Measurements from ENCODE around the gene SPNS2. TPM values are rescaled to one million over a fixed set of nuclear protein-coding genes. Genes with fewer than 3 reads are reported as not detected.
A peak's percentile ranks its signal among the peaks of the same experiment; 100 is the strongest.

Gene SPNS2
- total RNA-seq, 1 donor from 2014 or later = 187 TPM

DNA sequence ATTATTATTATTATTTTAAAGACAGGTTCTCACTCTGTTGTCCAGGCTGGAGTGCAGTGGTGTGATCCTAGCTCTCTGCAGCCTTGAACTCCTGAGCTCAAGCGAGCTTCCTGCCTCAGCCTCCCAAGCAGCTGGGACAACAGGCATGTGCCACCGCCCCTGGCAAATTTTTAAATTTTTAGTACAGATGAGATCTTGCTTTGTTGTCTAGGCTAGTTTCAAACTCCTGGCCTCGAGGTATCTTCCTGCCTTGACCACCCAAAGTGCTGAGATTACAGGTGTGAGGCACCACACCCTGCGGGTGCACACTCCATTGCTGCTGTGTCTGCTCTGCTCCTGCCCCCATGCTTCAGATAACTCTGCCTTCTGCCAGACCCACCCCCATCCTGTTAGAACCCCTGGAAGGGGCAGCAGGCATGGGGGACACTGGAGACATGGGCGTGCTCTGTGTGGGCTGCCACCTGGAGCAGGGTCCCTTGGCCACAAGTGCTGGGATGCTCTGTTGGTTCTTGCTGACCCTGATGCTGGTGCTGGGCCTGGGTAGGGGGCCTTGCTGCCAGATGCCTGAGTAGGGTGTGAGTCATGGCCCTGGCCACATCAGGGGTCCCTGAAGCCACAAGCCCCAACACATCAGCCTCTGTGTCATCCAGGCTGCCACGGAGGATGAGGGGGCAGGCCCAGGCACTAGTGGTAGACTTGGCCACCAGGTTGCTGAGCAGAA is 59.1 kb downstream of the SPNS2 start:
- peaks cover 25% of the 10 kb centered on the region for H3K4me1 Mint-ChIP-seq (ENCODE audit: unreplicated experiment)
- H3K27me3 Mint-ChIP-seq (ENCODE audit: unreplicated experiment) = peaks cover 11% of the 10 kb centered on the region
- DNase-seq (ENCODE audit: low spot score) = no peak
- H3K9me3 Mint-ChIP-seq (ENCODE audit: unreplicated experiment) = no peaks in the 10 kb centered on the region
- no peak for TF ChIP-seq CTCF (IDR thresholded peaks at IDR 0.05; ENCODE audit: unreplicated experiment)
- no peak overlapping the region for H3K4me3 Mint-ChIP-seq (ENCODE audit: unreplicated experiment)
- peak overlapping the region; percentile 64 for H3K27ac Mint-ChIP-seq (ENCODE audit: unreplicated experiment)
- H3K36me3 Mint-ChIP-seq (ENCODE audit: low read depth, unreplicated experiment) = no peaks in the 10 kb centered on the region

DNA sequence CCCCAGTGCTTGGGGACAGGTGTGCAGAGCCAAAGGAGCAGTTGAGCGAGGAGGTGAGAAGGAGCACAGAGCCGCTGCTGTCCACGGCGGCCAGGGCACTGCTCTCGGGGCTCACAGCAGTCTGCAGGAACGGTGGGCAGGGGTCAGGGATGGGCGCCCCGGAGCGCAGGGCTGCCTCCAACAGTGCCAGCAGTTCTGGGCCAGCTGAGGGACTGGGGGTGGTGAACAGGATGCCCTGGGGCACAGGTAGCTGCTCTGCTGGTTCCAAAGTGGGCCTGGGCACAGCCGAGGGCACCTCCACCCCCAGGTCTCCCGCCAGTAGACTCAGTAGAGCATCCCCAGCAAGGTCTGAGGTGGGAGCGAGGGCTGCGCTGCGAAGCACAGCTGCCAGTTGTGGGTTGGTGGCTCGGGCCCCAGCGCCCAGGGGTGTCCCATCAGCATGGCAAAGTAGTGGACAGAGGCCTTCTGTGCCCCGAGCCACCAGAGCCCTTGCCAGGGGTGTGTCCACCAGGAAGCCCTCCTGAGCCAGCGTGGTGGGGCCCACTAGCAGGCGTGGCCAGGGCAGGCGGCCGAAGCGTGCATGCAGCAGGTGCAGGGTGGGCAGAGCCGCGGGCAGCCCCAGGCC is 59.8 kb downstream of the SPNS2 start:
- DNase-seq (ENCODE audit: low spot score) = no peak
- Mint-ChIP-seq H3K27me3 (ENCODE audit: unreplicated experiment) (peaks cover 11% of the 10 kb centered on the region), H3K4me1 (ENCODE audit: unreplicated experiment) (peaks cover 25% of the 10 kb centered on the region), H3K27ac (ENCODE audit: unreplicated experiment) (no peak overlapping the region), H3K9me3 (ENCODE audit: unreplicated experiment) (no peaks in the 10 kb centered on the region), H3K36me3 (ENCODE audit: low read depth, unreplicated experiment) (no peaks in the 10 kb centered on the region), H3K4me3 (ENCODE audit: unreplicated experiment) (no peak overlapping the region)
- no peak for TF ChIP-seq CTCF (IDR thresholded peaks at IDR 0.05; ENCODE audit: unreplicated experiment)

- no peaks in the 10 kb centered on the region for H3K36me3 Mint-ChIP-seq (ENCODE audit: low read depth, unreplicated experiment)
- H3K4me3 Mint-ChIP-seq (ENCODE audit: unreplicated experiment) = no peak overlapping the region
- H3K9me3 Mint-ChIP-seq (ENCODE audit: unreplicated experiment) = no peaks in the 10 kb centered on the region
- DNase-seq (ENCODE audit: low spot score) = no peak
- H3K27me3 Mint-ChIP-seq (ENCODE audit: unreplicated experiment) = peaks cover 10% of the 10 kb centered on the region
- no peak for TF ChIP-seq CTCF (IDR thresholded peaks at IDR 0.05; ENCODE audit: unreplicated experiment)
- H3K27ac Mint-ChIP-seq (ENCODE audit: unreplicated experiment) = no peak overlapping the region
- peaks cover 20% of the 10 kb centered on the region for H3K4me1 Mint-ChIP-seq (ENCODE audit: unreplicated experiment)
These were observed 60.6 kb downstream of the SPNS2 start for GRCh38 chr17:4559139-4559791.

DNA sequence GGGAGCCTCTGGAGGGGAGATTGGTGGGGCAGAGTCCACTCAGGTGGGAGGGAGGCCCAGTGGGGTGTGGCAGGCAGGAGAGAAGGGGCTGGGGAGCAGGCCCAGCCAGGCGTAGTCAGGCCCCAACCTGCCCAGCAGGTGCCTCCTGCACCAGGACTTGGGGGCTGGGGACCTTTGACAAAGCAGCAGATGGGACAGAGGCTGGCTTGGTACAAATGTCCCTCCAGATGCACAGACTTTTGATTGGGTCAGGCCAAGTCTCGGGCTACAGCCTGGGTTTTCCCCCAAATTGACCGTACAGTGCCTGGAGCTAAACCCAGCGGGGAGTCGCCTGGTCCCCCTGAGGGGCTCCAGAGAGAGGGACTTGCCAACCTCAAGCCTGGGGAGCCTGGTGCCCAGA is 61.3 kb downstream of the SPNS2 start:
- TF ChIP-seq CTCF (IDR thresholded peaks at IDR 0.05; ENCODE audit: unreplicated experiment) = no peak
- H3K27ac Mint-ChIP-seq (ENCODE audit: unreplicated experiment) = no peak overlapping the region
- DNase-seq (ENCODE audit: low spot score) = no peak
- peaks cover 4% of the 10 kb centered on the region for H3K27me3 Mint-ChIP-seq (ENCODE audit: unreplicated experiment)
- H3K36me3 Mint-ChIP-seq (ENCODE audit: low read depth, unreplicated experiment) = no peaks in the 10 kb centered on the region
- H3K4me1 Mint-ChIP-seq (ENCODE audit: unreplicated experiment) = peaks cover 14% of the 10 kb centered on the region
- no peaks in the 10 kb centered on the region for H3K9me3 Mint-ChIP-seq (ENCODE audit: unreplicated experiment)
- H3K4me3 Mint-ChIP-seq (ENCODE audit: unreplicated experiment) = no peak overlapping the region

DNA sequence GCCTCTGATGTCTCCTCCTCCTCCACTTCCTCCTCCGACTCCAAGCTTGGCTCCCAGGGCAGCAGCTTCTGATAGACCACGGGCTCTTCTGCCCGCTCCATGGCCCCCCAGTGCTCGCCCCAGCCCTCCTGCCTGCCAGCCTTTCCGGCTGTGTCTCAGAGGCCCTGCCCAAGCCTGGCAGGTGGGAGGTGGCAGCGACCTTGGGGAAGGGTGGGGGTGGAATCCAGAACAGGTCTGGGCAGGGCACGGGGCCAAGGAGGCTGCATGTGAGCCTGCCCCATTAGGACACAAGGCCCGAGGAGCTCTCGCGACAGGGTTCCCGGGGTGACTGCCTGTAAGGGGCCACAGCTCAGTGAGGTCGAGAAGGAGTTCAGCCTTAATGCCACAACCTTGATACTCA is 61.7 kb downstream of the SPNS2 start, which contains the start of gene GGT6:
TSS of gene GGT6 (minus strand) at position 157 of the 400 bp plus-strand sequence. CDS start at position 101, 56 bp downstream.
- no peak within 1 kb of the TSS for H3K27ac Mint-ChIP-seq (ENCODE audit: unreplicated experiment)
- DNase-seq (ENCODE audit: low spot score) = no peak
- peaks cover 13% of the 10 kb centered on the region for H3K4me1 Mint-ChIP-seq (ENCODE audit: unreplicated experiment)
- no peak within 1 kb of the TSS for H3K4me3 Mint-ChIP-seq (ENCODE audit: unreplicated experiment)
- TF ChIP-seq CTCF (IDR thresholded peaks at IDR 0.05; ENCODE audit: unreplicated experiment) = no peak
- peaks cover 3% of the 10 kb centered on the region for H3K27me3 Mint-ChIP-seq (ENCODE audit: unreplicated experiment)
- no peaks in the 10 kb centered on the region for H3K9me3 Mint-ChIP-seq (ENCODE audit: unreplicated experiment)
- H3K36me3 Mint-ChIP-seq (ENCODE audit: low read depth, unreplicated experiment) = no peaks in the 10 kb centered on the region
